Activated T-cell treated with anti-CD3 and anti-CD28 coated beads, Interleukin-2, amount 50 U/mL, for 1 hour (primary cell): ENCODE data around the gene NUBPL.
"Not testable (repeated sequence)": the region's sequence is repeated elsewhere in the genome, so short reads cannot be mapped to it uniquely, and the experiment has no call there.

Source experiments
- DNase-seq: peaks from one replicate; pipeline ENCODE4 v3.0.0-alpha.2; 2020

The NUBPL gene

DNA sequence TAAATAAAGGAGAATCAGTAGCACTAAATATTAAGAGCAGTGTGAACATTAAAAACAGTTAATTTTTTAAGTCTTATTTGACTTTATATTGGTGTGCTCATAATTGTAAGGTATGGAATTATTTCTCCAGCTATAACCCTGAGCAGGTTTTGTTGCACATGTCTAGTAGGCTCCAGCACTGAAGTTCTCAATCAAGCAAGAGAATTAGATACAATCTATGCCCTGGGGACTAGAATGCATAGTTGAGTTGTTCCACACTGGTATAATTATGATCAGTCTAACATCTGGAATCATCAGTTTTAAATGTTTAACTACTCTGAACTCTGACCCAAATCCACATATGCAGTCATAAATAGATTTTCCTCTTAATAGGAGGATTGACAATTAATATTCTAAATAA lies 258.1 kb downstream of the NUBPL start:
- no peak for DNase-seq

DNA sequence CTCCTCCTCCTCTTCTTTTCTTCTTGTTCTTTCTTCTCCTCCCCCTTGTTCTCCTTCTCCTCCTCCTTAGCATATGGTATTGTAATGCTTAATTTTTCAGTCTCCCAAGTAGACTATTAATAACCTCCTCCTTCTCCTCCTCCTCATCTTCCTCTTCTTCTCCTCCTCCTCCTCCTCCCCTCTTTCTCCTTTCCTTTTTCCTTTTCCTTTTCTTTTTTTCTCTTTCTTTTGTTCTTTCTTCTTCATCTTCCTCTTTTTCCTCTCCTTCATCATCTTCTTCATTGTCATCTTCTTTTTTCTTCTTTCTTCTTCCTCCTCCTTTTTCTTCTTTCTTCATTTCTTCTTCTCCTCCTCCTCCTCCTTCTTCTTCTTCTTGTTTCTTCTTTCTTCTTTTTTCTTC lies 264.3 kb downstream of the NUBPL start:
- DNase-seq, result no peak

DNA sequence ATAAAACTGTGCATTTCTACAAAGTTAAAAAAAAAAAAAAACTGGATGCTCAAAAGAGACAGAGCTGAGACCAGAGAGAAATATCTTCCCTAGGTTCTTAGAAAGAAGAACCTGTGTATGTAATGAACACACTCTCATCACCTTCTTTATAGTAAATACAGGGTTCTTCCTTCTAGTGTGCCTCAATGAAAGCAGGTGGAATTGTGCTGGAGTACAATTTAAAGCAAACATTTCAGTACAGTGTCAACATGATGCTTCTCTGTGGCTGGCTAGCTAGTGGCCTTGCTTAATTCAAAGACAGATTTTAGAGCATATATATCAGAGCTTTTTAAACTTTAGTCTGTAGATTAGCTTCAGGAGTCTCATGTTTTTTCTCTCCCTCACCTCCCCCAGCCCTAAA lies 266.1 kb downstream of the NUBPL start:
- no peak for DNase-seq

DNA sequence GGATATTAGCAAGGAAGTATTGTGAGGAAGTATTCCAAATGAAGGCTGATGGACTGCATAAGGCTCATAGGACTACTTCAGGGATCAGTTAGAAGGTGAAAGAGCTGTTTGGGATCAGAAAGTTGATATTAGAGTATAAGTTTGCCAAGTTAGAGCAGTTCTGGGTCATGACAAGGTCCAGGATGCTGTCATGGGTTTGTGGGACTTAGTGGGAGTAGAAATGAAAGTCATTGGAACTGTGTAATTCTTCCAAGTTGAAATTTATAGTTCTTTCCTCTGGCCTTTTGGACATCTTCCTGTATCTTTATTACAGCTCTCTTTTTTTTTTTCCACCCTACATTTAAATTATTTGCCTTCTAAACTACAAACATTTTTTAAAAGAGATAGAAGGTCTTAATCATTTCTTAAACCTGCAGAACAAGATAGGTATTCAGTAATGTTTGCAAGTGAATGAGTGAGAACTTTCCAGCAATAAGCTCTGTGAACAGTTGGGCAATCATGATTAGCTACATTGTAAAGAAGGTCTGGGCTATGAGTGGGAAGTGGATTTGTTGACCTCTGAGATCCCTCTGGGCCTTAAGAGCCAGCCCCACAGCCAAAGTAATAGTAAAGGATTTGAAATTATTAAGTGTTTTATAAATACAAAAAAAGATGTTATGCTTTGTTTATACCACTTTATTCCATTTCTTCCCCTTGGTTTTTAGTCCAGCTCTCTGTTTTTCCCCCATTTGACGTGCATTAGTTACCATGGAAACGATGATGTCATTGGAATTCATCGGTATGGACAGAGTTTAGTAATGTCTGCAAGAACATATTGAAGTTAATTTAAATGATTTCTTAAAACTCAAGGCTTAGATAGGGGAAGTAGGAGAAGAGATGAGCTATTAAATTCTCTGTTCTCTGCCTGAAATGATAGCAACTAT lies 268.0 kb downstream of the NUBPL start:
- no peak for DNase-seq

DNA sequence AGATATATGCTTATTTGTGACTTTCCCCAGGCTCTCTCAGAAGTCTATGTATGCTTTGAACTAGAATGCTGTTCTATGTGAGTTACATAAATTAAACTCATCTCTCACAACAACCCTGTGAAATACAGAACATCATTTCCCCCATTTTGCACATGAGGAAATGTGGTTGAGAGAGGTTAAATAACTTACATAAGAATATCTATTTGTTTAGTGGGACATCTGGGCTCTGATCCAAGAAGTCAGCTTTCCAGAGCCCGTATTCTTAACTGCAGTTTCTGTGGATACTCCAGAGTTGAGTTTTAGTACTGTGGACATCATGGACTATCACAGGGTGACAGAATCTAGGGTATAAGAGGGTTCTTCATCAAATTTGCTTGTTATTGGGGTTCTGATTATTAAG lies 273.4 kb downstream of the NUBPL start:
- no peak for DNase-seq

DNA sequence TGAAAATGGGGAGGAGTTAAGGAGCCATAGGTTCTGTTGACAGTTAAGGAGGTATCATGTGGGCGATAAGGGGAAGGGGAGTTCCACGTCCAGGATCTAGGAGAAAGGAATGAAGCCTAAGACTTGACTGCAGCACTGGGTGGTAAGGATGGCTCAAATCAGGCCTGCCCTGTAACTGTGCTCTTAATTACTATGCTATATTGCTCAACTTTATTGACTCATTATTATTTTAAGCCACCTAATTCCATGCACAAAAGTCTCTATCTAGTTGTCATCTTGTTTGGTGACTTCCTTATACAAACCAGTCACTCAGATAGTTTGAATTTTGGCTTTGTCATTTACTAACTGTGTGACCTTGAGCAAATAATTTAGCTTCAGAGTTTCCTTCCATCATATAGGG lies 273.8 kb downstream of the NUBPL start:
- DNase-seq, result no peak

DNA sequence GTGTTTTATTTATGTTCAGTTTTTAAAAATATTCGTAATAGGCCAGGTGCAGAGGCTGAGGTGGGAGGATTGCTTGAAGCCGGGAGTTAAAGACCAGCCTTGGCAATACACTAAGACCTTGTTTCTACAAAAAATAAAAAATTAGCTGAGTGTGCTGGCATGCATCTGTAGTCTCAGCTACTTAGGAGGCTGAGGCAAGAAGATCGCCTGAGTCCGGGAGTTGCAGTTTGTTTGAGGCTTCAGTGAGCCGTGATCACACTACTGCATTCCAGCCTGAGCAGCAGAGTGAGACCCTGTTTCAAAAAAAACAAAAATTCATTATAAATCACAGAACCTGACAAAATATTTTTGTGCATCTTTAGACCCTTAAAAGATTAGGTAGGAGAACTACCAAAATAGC lies 275.8 kb downstream of the NUBPL start:
- DNase-seq, result no peak

DNA sequence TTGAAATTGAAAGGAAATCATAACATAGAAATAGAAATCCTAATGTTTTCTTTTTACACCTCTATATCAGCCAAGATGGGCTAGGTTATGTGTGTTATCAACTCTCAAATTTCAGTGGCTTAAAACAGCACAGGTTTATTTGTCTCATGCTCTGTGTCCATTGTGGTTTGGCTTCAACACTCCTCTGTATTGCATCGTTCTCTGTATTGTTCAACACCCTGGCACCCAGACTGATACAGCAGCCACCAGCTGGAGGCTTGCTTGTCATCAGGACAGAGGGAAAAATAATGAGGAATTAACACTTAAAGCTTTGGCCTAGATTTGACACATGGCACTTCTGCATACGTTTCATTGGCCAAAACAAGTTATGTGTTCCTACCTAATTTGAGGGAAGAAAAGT lies 281.7 kb downstream of the NUBPL start:
- DNase-seq, result no peak

DNA sequence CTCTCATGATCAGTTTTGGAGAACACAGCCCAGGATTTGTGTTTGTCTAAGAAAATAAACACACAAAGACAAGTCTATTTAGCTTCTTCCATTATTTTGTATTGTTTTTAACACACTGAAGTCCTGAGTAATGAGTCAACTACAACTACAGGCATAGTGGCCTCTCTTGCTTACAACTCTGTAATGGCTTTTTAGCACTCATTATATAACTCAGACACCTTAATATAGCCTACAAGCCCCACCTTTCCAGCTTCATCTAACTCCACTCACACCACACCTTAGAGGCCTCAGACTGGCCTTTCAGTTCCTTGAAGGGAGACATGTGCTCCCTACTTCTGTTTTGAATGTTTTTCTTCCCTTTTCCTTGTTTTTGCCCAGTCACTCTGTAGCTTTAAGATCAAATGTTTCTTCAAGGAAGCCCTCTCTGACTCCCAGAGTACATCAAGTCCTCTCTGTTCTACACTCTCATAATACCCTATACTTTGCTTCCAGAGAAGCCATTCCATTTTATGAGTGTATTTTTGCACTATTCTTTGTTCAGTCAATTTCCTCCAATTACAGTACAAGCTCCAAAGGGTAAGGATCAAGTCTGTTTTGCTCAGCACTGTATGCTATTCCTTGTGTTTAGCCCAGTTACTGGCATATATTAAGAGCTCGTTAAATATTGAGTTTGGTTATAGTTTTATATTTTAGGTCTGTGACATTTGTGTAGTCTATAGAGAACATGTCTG lies 282.3 kb downstream of the NUBPL start:
- no peak for DNase-seq

DNA sequence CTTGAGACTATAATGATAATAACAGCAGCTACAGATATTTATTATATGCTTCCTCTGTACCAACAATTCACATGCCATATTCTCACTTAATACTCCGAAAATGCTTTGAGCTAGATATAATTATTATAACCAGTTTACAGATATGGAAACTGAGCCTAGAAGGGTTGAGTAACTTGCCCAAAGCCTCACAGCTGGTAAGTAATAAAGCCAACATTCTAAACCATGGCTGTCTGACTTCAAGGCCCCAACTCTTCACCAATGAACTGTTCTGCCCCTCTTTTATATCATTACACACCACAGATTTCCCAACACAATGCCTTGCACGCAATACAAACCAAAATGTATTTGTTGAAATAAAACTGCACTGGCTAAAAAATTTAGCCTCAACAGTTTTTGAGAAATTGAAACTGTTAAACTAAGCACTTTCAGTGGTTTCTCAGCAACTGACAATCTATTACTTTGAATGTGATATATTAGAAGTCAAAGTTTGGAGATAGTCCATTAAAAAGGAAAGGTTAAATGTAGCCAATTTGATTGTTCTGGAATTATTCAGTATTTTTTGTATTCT lies 293.4 kb downstream of the NUBPL start:
- no peak for DNase-seq

DNA sequence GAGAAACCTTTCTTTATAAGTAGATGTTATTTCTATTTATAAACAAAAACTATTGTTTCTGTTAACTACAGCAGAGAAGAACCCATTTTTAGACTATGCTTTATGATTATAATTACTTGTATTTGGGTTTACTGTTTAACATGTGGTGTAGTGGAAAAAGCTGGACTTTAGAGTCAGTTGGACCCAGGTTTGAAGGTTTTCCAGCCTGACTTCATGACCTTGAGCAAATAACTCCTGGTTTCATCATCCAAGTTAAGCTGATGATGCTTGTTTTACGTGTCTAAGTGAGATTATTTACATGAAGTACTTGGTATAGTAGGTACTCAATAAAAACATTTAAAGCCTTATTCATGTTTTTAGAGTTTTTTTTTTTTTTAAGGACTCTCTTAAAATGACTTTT lies 294.1 kb downstream of the NUBPL start:
- DNase-seq, result no peak

DNA sequence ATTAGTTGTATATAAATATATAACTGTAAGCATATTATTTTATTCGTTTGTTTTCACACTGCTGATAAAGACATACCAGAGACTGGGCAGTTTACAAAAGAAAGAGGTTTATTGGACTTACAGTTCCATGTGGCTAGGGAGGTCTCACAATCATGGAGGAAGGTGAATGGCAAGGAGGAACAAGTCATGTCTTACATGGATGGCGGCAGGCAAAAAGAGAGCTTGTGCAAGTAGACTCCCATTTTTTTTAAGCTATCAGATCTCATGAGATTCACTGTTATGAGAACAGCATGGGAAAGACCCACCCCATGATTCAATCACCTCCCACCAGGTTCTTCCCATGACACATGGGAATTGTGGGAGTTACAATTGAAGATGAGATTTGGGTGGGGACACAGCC lies 294.8 kb downstream of the NUBPL start:
- not testable (repeated sequence) for DNase-seq

DNA sequence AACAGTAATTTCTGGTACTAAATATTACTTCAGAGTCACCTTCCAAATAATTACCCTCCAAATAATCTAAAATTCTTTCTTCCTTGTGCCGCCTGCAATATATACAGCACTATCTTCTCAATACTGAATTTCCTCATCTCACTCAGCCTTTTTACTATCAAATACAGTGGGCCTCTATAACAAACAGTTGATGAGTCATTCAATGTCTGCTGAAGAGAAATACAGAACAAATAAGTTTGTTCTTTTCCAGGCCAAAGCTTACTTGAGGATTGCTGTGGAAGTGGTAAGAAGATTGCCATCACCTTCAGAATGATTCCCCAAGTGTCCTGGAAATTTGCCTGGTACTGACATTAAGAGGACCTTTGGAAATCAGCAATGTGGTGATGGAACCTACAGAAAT lies 297.7 kb downstream of the NUBPL start:
- DNase-seq, result no peak

DNA sequence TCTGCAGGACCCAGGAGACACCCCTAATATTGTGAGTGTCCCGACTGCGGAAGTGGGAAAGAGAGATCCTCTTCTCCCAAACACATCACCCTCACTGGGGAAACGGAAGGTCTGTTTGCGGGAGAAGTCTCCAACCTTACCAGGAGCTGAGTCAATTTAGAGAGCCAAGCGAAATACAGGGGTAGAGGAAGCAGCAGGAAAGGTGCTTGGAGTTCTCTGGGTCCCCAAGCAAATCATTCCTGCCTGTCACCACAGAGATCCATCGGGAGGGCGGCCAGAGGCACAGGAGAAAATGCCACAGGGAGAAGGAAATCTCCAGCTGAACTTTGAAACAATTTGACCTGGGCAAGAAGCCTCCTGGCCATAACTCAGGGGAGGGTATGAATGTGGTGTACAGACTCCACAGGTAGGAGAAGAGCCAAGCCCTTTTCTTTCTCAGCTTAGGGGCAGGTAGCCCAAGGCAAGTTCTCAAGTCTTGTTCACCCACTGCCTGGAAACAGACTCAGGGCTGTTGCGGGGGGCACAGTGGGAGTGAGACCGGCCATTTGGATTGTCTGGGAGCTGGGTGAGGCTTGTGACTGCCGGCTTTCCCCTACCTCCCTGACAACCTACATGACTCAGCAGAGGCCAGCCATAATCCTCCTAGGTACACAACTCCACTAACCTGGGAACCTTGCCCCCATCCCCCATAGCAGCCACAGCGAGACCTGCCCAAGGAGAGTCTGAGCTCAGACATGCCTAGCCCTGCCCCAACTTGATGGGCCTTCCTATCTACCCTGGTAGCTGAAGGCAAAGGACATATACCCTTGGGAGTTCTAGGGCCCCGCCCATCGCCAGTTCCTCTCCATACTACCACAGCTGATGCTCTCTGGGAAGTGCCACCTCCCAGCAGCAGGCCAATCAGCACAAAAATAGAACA lies 304.0 kb downstream of the NUBPL start:
- no peak for DNase-seq

DNA sequence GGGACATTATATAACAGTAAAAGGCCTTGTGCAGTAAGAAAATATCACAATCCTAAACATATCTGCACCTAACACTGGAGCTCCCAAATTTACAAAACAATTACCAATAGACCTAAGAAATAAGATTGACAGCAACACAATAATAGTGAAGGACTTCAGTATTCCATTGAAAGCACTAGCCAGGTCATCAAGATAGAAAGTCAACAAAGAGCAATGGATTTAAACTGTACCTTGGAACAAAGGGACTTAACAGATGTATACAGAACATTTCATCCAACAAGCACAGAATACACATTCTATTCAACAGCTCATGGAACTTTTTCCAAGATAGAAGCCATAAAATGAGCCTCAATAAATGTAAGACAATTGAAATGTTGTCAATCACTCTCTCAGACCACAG lies 306.4 kb downstream of the NUBPL start:
- DNase-seq, result no peak

DNA sequence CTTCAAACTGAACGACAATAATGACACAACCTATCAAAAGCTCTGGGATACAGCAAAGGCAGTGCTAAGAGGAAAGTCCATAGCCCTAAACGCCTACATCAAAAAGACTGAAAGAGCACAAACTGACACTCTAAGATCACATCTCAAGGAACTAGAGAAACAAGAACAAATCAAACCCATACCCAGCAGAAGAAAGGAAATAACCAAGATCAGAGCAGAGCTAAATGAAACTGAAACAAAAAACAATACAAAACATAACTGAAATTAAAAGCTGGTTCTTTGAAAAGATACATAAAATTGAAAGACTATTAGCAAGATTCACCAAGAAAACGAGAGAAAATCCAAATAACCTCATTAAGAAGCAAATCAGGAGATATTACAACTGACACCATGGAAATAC lies 306.9 kb downstream of the NUBPL start:
- DNase-seq, result not testable (repeated sequence)

DNA sequence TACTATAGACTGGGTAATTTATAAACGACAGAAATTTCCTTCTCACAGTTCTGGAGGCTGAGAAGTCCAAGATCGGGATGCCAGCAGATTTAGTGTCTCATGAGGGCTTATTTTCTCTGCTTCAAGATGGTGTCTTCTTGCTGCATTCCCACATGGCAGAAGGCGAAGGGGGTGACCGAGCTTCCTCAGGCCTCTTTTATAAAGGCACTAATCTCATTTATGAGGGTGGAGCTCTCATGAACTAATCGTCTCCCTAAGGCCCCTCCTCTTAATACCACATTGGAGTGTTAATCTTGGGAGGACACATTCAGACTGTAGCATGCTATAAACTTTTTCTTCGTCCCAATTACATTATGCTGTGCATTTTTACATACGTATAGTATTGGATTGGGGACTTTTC lies 315.5 kb downstream of the NUBPL start:
- DNase-seq, result no peak

DNA sequence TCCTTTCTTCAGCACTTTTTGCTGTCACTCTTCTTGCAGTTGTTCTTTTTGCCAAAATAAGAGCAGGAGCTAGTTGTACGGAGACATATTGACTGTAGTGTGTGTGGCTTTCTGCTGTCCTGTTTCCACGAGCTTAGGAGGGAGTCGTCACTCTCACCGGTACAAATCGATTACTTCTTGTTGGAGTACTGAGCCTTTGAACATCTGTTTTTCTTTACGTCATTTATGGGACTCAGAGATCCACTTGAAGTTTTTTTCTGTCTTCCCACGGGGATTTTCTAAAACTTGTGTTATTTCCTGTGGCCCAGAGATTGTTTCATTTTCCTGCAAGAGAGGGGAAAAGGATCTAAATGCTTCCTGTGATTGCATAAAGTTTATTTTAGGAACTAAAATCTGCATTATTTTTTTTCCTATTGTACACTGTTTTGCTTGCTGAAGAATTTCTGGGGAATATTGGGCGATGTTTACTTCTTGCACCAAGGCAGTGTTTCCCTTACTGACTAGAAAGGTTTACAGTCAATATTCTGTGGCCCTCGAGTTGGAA lies 316.1 kb downstream of the NUBPL start:
- no peak for DNase-seq

DNA sequence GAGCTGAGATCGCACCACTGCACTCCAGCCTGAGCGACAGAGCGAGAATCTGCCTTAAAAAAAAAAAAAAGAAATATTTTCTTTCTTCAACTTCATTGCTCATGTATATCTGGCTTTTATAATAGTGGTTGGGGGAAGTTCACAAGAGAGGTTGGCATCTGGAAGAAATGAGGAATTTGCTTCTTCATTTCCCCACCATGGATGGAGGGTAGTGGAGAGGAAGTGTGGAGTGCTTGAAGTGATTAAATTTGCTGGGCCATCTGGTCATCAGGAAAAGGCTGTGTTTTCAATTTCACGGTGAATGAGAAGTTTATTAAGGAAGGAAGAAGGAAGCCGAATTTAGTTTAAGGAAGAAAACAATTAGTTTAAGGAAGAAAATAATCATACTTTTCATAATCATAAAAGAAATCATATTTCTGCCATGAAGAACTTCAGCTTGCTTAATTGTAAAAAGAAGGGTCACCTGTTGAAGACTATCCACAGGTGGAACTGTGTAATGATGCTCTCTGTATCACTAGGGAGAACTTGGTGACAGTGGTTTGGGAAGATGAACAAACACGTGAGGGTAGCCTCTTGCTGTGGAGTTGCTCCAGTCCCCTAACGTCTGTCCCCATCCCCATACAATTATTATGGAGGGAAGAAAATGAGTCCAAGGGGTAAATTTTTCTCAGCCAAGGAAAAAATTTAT lies 318.6 kb downstream of the NUBPL start:
- DNase-seq, result no peak

DNA sequence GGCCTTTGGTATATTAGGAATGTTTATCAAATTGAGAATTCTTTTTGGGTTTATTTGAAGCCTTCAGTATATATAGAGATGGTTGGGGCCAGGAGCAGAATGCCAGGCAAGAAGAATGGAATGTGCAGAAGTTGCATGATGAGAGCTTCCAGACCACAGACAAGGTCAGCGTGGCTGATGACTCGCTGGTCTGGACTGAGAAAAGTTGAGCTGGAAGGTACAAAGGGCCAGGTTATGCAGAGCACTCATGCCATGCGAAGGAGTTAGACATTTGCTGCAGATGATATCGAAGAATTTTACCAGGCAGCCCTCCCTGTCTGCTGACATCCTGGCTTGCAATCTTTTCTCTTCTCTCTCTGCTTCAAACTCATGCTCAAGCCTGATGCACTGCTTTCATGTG lies 319.7 kb downstream of the NUBPL start:
- no peak for DNase-seq

DNA sequence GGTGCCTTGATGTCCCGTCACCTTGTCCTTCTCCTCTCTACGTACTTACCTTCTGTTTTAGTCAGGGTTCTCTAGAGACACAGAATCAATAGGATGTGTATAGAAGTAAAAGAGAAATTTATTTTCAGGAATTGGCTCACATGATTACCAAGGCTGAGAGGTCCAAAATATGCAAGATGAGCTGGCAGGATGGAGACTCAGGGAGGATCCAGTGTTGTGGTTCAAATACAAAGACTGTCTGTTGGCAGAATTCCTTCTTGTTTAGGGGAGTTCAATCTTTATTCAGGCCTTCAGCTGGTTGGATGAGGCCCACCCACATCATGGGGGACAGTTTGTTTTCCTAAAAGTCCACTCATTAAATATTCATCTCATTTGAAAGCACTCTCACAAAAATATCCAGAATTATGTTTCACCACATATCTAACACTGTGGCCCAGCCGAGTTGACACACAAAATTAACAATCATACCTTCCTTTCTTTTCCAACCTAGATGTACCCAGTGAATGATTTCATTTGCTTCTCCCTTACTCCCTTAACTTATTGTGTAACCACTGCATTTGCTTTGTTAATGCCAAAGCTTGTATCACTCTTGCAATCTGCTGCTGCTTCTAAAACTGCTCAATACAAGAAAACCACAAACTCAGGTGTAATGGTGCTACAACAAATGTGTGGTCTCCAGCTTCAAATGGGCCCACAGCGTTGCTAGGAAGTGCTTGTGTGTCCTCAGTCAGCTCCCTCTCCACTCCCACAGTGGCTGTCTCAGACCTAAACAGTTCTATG lies 320.5 kb downstream of the NUBPL start:
- DNase-seq, result no peak
